KMS-11 (cell line): ENCODE measurements around the gene POT1.
A peak's percentile ranks its signal among the peaks of the same experiment; 100 is the strongest.

Experiments used
- H2AFZ ChIP-seq: fragments of 200-600 bp; sonication (generic); 2 replicates; pipeline ENCODE4 v1.6.1; 2016; ENCODE audit warnings: antibody characterized with exemption, mixed run types, low read depth
- H3K27ac ChIP-seq: fragments of 200-600 bp; sonication (generic); 2 replicates; pipeline ENCODE4 v1.6.1; 2016; ENCODE audit warnings: mild to moderate bottlenecking, mixed run types
- H3K27me3 ChIP-seq: fragments of 200-600 bp; sonication (generic); 2 replicates; pipeline ENCODE4 v1.6.1; 2017; ENCODE audit warnings: mild to moderate bottlenecking, low read depth, mixed run types, moderate library complexity; ENCODE audit not compliant: insufficient read depth
- H3K36me3 ChIP-seq: fragments of 200-600 bp; sonication (generic); 2 replicates; pipeline ENCODE4 v1.6.1; 2017; ENCODE audit warnings: mild to moderate bottlenecking, mixed run types; ENCODE audit not compliant: insufficient read depth
- H3K4me1 ChIP-seq: fragments of 200-600 bp; sonication (generic); 2 replicates; pipeline ENCODE4 v1.6.1; 2016; ENCODE audit warnings: mild to moderate bottlenecking, low read depth, mixed run types; ENCODE audit not compliant: poor library complexity, severe bottlenecking
- H3K4me2 ChIP-seq: fragments of 200-600 bp; sonication (generic); 2 replicates; pipeline ENCODE4 v1.7.0; 2016; ENCODE audit warnings: mild to moderate bottlenecking, mixed run types
- H3K4me3 ChIP-seq: fragments of 200-600 bp; sonication (generic); IDR thresholded peaks from 2 replicates; pipeline ENCODE4 v1.6.1; 2017; ENCODE audit warnings: low read depth, low read length, mixed read lengths; ENCODE audit not compliant: insufficient read depth
- H3K79me2 ChIP-seq: fragments of 200-600 bp; sonication (generic); 2 replicates; pipeline ENCODE4 v1.6.1; 2016; ENCODE audit warnings: low read depth, mixed run types; ENCODE audit not compliant: insufficient read depth
- H3K9ac ChIP-seq: fragments of 200-600 bp; sonication (generic); 2 replicates; pipeline ENCODE4 v1.6.1; 2016; ENCODE audit warnings: mild to moderate bottlenecking, mixed run types
- H4K20me1 ChIP-seq: fragments of 200-600 bp; sonication (generic); 2 replicates; pipeline ENCODE4 v1.6.1; 2016; ENCODE audit warnings: mild to moderate bottlenecking, mixed run types; ENCODE audit not compliant: insufficient read depth
- CTCF ChIP-seq: fragments of 200-600 bp; sonication (generic); conservative IDR thresholded peaks from 2 replicates; pipeline ENCODE4 v1.6.1; 2017; ENCODE audit warnings: low read depth, mild to moderate bottlenecking, antibody characterized with exemption, low read length, moderate library complexity, mixed read lengths

Gene POT1

GRCh38 chr7:124919841-124920240, 9.8 kb downstream of the POT1 start:
- no peak overlapping the region for H3K4me3 ChIP-seq
- H3K36me3 ChIP-seq = no peaks in the 10 kb centered on the region
- no peak overlapping the region for H3K4me2 ChIP-seq
- no peaks in the 10 kb centered on the region for H4K20me1 ChIP-seq
- peaks cover 74% of the 10 kb centered on the region for H3K4me1 ChIP-seq
- no peaks in the 10 kb centered on the region for H3K27me3 ChIP-seq
- no peak for TF ChIP-seq CTCF
- peaks cover 79% of the 10 kb centered on the region for H3K79me2 ChIP-seq
- H3K27ac ChIP-seq = no peak overlapping the region
- H2AFZ ChIP-seq = no peak overlapping the region
- no peak overlapping the region for H3K9ac ChIP-seq

GRCh38 chr7:124918662-124919061, 11.0 kb downstream of the POT1 start:
- Histone ChIP-seq H3K79me2 (peaks cover 67% of the 10 kb centered on the region), H3K4me3 (no peak overlapping the region), H3K36me3 (no peaks in the 10 kb centered on the region), H4K20me1 (no peaks in the 10 kb centered on the region), H3K4me2 (peak overlapping the region; percentile 24; the same call in 1 of the 2 replicates), H3K27me3 (no peaks in the 10 kb centered on the region), H3K9ac (no peak overlapping the region), H3K4me1 (peaks cover 86% of the 10 kb centered on the region), H2AFZ (no peak overlapping the region), H3K27ac (peak overlapping the region; percentile 13; the same call in 1 of the 2 replicates)
- no peak for TF ChIP-seq CTCF

- Histone ChIP-seq H3K9ac (peak overlapping the region; percentile 16; the same call in 1 of the 2 replicates), H3K27me3 (no peaks in the 10 kb centered on the region), H3K4me1 (peaks cover 67% of the 10 kb centered on the region), H2AFZ (no peak overlapping the region), H3K36me3 (no peaks in the 10 kb centered on the region), H4K20me1 (no peaks in the 10 kb centered on the region), H3K27ac (peak overlapping the region; percentile 64), H3K79me2 (peaks cover 42% of the 10 kb centered on the region), H3K4me2 (peak overlapping the region; percentile 87), H3K4me3 (no peak overlapping the region)
- TF ChIP-seq CTCF = no peak
Observed at GRCh38 chr7:124915242-124915641, 14.4 kb downstream of the POT1 start.

GRCh38 chr7:124914298-124914697, 15.3 kb downstream of the POT1 start:
- Histone ChIP-seq H3K36me3 (no peaks in the 10 kb centered on the region), H3K4me1 (peaks cover 63% of the 10 kb centered on the region), H4K20me1 (no peaks in the 10 kb centered on the region), H3K4me2 (peak overlapping the region; percentile 87), H2AFZ (no peak overlapping the region), H3K9ac (peak overlapping the region; percentile 10; the same call in 1 of the 2 replicates), H3K4me3 (no peak overlapping the region), H3K27ac (peak overlapping the region; percentile 53), H3K27me3 (no peaks in the 10 kb centered on the region), H3K79me2 (peaks cover 33% of the 10 kb centered on the region)
- no peak for TF ChIP-seq CTCF
